Measurements from ENCODE around the gene TOR4A.

GRCh38 chr9:137262909-137263285, 14.6 kb upstream of the TOR4A start:
- no peak for TF ChIP-seq CTCF (conservative IDR thresholded peaks at IDR 0.05; ENCODE audit: low read depth, low read length)
- no peak for TF ChIP-seq EZH2phosphoT487 (IDR thresholded peaks at IDR 0.05; ENCODE audit: borderline replicate concordance, low read length)
- TF ChIP-seq EZH2 (IDR thresholded peaks at IDR 0.05; ENCODE audit: low read length, unreplicated experiment): no peak
